OCI-LY3 (cell line): ENCODE data around the gene KCTD13.

Experiments
- CTCF ChIP-seq: fragments of 200-600, 300-600 bp; sonication (generic); IDR thresholded peaks from 2 replicates; pipeline ENCODE4 v1.5.1; 2014; ENCODE audit warnings: antibody characterized with exemption, low read length, low read depth
- EZH2phosphoT487 ChIP-seq: fragments of 200-600 bp; shearing (Covaris generic); IDR thresholded peaks from 2 replicates; pipeline ENCODE4 v1.6.1; 2018; ENCODE audit warnings: antibody characterized with exemption, mixed run types, low read depth

DNA sequence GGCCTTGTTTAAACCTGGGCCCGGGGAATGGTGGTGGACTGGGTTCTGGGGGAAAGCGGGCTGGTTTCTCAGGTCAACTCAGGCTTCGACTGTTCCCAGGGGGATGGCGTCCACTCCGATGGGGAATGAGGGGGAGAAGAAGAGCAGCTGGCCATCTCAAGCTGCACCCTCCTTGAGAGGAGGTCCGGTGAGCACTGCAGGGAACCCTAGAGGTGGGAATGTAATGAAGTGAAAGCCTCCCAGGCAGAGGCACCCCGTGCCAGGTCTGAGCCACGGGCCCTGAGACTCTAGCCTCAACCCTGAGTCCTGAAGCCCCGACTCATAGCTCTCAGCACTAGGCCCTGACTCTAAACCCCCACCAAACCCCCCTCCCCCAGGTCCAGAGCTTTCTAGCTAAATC, 61.8 kb downstream of the KCTD13 start:
- TF ChIP-seq CTCF = no peak
- TF ChIP-seq EZH2phosphoT487 = no peak
